ENCODE measurements around the gene DTHD1. TPM values are rescaled to one million over a fixed set of nuclear protein-coding genes. Genes with fewer than 3 reads are reported as not detected.

Gene DTHD1
- total RNA-seq, 2 donors from 2014 or later = 12.1 to 12.9 TPM

DNA sequence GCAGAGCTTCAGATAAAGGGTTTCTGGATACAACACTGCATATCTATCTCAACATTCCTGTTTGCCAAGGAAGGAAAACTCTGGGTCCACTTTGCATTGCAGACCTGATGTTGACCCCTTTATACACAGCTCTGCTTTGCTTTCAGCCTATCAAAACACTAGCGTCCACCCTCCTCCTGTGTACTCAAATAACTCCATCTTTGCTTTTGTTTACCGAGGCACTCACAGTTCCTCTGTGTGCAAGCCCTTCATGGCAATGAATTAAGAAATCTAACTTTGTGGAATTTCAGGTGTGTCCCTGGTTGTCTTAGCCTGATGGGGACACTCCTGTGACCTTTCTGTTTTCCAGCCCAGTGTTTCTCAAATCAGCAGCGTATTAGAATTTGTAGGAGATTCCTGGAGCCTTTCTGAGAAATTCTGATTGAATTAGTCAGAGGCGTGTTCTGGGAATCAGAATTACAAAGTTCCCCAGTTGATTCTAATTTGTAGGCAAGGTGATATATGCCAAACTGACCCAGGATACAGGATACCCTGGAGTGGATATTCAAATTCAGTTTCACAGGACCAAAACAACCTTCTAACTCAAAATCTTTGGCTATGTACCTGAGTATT is 68.6 kb downstream of the DTHD1 start:
- H3K27me3 Mint-ChIP-seq = no peaks in the 10 kb centered on the region
- H3K4me1 Mint-ChIP-seq (ENCODE audit: low read depth in 2 of 2) = peaks cover 37 to 39% of the 10 kb centered on the region in 2 donors

DNA sequence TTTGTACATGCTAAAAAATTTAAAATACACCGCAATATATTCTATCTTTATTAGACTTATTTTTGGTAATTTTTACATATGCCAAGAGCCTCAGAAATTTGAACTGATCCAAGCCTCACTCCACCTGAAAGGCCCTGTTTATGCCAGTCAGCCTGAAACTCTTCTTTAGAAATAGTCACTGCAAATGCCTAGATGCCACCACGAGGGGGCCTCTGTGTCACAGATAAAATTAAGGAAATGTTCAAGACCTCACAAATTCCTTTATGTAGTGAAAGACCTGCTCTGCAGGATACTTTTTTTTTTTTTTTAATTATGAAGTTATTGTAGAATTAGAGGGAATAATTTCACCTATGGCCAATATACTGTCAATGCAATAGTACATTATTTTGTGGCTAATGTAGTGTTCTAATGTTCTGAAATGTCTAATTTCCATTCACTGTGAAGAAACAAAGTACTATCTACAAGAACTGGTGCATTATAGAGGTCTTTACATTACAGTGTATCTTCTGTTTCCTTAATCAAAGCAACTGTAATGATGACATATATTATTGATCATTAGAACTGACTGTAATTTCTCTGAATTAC is 69.8 kb downstream of the DTHD1 start:
- Mint-ChIP-seq H3K4me3 (no peak overlapping the region), H3K27me3 (no peaks in the 10 kb centered on the region), H3K27ac (peak overlapping the region; percentile 80 to 90), H3K36me3 (peaks cover 3% of the 10 kb centered on the region), H3K9me3 (no peaks in the 10 kb centered on the region), H3K4me1 (ENCODE audit: low read depth in 2 of 2) (peaks cover 33 to 34% of the 10 kb centered on the region in 2 donors)
- peak; percentile 85 for DNase-seq (ENCODE audit: low spot score)
- ATAC-seq = peak; percentile 62 to 72

More for the DNA sequence above, 68.6 kb downstream of the DTHD1 start:
- no peaks in the 10 kb centered on the region for H3K9me3 Mint-ChIP-seq
- H3K27ac Mint-ChIP-seq = peak overlapping the region; percentile 80 to 90
- ATAC-seq (no peak), DNase-seq (ENCODE audit: low spot score) (no peak)
- H3K4me3 Mint-ChIP-seq = peak overlapping the region; percentile 26
- peaks cover 7% of the 10 kb centered on the region for H3K36me3 Mint-ChIP-seq

DNA sequence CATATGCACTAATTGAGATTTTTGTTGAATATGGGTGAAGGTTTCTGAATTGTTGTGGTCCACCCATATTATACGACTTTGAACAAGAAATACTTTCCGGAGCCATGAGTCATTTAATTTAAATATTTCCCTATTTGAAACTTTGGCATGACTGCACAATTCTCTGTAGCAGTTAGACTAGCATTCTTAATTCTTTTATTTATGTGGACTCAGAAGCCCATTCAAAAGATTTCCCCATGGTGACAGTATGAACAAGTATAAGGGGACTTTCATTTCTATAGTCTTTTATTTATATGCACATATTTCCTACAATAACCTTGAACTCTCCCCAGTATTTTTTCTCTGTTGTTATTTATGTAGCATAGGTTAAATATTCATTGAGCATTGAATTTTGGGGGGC is 72.6 kb downstream of the DTHD1 start:
- ATAC-seq = no peak
- no peaks in the 10 kb centered on the region for H3K27me3 Mint-ChIP-seq
- peaks cover 22% of the 10 kb centered on the region in 2 donors for H3K4me1 Mint-ChIP-seq (ENCODE audit: low read depth in 2 of 2)
- H3K36me3 Mint-ChIP-seq = no peaks in the 10 kb centered on the region
- no peak overlapping the region for H3K27ac Mint-ChIP-seq
- no peak for DNase-seq (ENCODE audit: low spot score)
- H3K9me3 Mint-ChIP-seq = no peaks in the 10 kb centered on the region
- H3K4me3 Mint-ChIP-seq = no peak overlapping the region

DNA sequence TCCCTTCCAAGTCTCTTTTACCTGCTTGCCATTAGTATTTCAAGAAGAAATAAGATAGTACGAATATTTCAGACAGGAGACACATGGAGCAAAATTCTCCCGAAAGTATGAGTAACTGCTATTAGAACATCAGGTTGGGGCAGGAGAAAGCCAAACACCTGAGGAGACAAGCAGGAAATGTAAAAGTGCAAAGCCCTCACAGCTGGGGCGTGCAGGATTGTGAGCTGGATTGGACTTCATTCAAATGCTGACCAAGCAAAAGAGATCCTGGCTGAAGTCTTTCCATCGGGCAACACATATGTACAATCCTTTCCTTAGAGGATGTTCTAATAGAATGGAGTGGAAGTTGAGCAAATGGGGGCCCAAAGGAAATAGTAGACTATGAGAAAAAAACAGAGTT is 76.8 kb downstream of the DTHD1 start:
- no peak for DNase-seq (ENCODE audit: low spot score)
- Mint-ChIP-seq H3K27me3 (peaks cover 0 to 4% of the 10 kb centered on the region in 2 donors), H3K27ac (no peak overlapping the region), H3K36me3 (no peaks in the 10 kb centered on the region), H3K9me3 (no peaks in the 10 kb centered on the region), H3K4me3 (no peak overlapping the region), H3K4me1 (ENCODE audit: low read depth in 2 of 2) (peaks cover 0 to 7% of the 10 kb centered on the region in 2 donors)
- no peak for ATAC-seq

DNA sequence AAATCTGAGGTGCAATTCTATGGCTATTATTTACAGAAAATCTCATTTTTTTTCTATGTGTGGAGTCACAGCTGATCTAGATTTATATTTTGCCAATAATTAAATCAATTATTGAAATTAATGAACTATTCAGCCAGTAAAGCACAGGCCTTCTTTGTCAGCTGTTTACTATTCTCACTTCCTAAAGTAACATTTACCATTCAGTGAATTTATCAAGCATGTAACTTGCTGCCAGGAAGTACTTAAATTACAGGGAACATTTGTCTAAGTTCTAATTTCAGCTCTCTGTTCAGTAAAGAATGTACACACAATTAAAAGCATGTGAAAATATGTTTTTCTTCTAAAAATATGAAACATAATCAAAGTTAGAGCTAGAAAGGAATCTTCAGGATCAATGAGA is 79.3 kb downstream of the DTHD1 start:
- H3K36me3 Mint-ChIP-seq = no peaks in the 10 kb centered on the region
- no peaks in the 10 kb centered on the region for H3K9me3 Mint-ChIP-seq
- ATAC-seq (no peak), DNase-seq (ENCODE audit: low spot score) (no peak)
- H3K27me3 Mint-ChIP-seq = peaks cover 0 to 4% of the 10 kb centered on the region in 2 donors
- no peak overlapping the region for H3K27ac Mint-ChIP-seq
- peaks cover 0 to 4% of the 10 kb centered on the region in 2 donors for H3K4me1 Mint-ChIP-seq (ENCODE audit: low read depth in 2 of 2)
- H3K4me3 Mint-ChIP-seq = no peak overlapping the region

DNA sequence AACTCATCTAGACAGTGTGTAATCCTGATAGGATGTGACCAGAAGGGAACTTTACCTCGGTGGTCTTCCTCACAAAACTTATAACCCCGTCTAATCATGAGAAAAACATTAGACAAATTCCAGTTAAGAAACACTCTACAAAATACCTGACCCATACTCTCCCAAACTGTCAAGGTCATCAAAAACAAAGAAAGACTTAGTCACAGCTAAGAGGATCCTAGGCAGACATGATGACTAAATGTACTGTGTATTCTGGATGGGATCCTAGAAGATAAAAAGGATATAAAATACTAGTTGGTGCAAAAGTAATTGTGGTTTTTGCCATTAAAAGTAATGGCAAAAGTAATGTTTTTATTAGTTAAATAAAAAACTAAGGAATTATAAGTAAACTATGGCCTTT is 81.6 kb downstream of the DTHD1 start:
- H3K27me3 Mint-ChIP-seq = peaks cover 0 to 4% of the 10 kb centered on the region in 2 donors
- H3K27ac Mint-ChIP-seq = no peak overlapping the region
- no peaks in the 10 kb centered on the region for H3K9me3 Mint-ChIP-seq
- DNase-seq (ENCODE audit: low spot score) (no peak), ATAC-seq (no peak)
- H3K36me3 Mint-ChIP-seq = no peaks in the 10 kb centered on the region
- H3K4me3 Mint-ChIP-seq = no peak overlapping the region
- peaks cover 0 to 4% of the 10 kb centered on the region in 2 donors for H3K4me1 Mint-ChIP-seq (ENCODE audit: low read depth in 2 of 2)

DNA sequence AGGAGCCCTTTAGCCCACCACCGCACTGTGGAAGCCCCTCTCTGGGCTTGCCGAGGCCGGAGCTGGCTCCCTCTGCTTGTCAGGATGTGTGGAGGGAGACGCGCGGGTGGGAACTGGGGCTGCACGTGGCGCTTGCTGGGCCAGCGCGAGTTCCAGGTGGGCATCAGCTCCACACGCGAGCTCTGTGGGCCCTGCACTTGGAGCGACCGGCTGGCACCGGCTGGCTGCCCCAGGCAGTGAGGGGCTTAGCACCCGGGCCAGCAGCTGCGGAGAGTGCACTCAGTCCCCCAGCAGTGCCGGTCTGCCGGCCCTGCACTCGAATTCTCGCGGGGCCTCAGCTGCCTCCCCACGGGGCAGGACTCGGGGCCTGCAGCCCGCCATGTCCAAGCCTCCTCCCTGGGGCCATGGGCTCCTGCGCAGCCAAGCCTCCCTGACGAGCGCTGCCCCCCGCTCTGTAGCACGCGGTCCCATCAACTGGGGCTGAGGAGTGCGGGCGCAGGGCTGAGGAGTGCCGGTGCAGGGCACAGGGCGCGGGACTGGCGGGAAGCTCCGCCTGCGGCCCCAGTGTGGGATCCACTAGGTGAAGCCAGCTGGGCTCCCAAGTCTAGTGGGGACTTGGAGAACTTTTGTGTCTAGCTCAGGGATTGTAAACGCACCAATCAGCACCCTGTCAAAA is 93.6 kb downstream of the DTHD1 start:
- ATAC-seq (no peak), DNase-seq (ENCODE audit: low spot score) (no peak)
- H3K36me3 Mint-ChIP-seq = peaks cover 24% of the 10 kb centered on the region
- H3K27me3 Mint-ChIP-seq = peaks cover 7 to 14% of the 10 kb centered on the region in 2 donors
- peaks cover 12% of the 10 kb centered on the region for H3K9me3 Mint-ChIP-seq
- no peak overlapping the region for H3K4me3 Mint-ChIP-seq
- no peaks in the 10 kb centered on the region for H3K4me1 Mint-ChIP-seq (ENCODE audit: low read depth in 2 of 2)
- H3K27ac Mint-ChIP-seq = no peak overlapping the region

DNA sequence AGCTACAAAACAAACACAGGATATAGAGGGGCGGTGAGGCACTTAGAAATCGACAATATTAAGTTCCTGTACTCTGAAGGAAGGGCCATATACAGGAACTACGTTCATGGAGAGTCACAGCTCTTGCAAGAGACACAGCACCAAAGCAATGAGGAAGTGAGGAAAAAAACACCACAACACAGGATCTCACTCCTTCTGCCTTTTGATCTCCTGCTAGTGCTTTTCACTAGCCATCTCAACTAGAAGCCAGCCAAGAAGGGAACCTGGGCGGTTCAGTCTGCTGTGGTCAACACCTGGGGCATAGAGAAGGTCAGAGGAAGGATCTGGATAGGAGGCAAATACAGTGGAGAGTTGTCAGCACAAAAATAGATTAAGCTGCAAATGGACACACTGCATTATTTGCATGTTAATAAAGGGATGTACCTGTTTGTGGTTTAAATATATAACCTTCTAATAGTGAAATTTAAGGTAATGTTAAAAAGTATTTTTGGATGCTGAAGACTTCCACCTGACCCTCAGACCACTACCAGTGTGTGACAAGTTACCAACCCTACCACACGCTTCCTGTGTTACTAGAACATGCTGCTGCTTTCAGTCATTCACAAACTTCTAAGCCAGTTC is 104.6 kb downstream of the DTHD1 start:
- Mint-ChIP-seq H3K4me1 (ENCODE audit: low read depth in 2 of 2) (peaks cover 31% of the 10 kb centered on the region in 2 donors), H3K9me3 (no peaks in the 10 kb centered on the region), H3K27me3 (peaks cover 32% of the 10 kb centered on the region in 2 donors), H3K36me3 (peaks cover under 1% of the 10 kb centered on the region), H3K27ac (peak overlapping the region; percentile 75 to 87), H3K4me3 (peak overlapping the region; percentile 76)
- ATAC-seq (peak; percentile 92 to 95), DNase-seq (ENCODE audit: low spot score) (peak; percentile 80)

DNA sequence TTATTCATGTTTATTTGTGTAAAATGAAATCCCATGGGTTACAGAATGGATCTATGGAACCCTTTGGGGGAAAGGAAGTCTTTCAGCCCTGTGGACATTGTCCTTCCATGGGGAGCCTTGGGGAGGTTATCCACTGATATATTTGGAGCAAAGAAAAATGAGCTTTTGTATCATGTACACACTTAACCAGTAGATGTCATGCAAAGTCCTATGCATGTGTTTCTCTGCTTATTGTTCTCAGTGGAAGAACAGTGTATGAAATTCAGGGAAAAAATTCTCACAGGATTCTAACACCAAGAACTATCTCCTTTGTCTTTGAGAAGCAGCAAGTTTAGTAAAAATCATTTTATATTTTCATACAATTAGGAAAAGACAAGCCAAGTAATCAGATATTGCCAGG is 105.3 kb downstream of the DTHD1 start:
- H3K9me3 Mint-ChIP-seq = no peaks in the 10 kb centered on the region
- H3K27ac Mint-ChIP-seq = peak overlapping the region; percentile 75 to 87
- H3K4me1 Mint-ChIP-seq (ENCODE audit: low read depth in 2 of 2) = peaks cover 31% of the 10 kb centered on the region in 2 donors
- peaks cover 32 to 34% of the 10 kb centered on the region in 2 donors for H3K27me3 Mint-ChIP-seq
- ATAC-seq (peak in 1 of 2 donors; percentile 24), DNase-seq (ENCODE audit: low spot score) (no peak)
- peak overlapping the region; percentile 76 for H3K4me3 Mint-ChIP-seq
- no peaks in the 10 kb centered on the region for H3K36me3 Mint-ChIP-seq

DNA sequence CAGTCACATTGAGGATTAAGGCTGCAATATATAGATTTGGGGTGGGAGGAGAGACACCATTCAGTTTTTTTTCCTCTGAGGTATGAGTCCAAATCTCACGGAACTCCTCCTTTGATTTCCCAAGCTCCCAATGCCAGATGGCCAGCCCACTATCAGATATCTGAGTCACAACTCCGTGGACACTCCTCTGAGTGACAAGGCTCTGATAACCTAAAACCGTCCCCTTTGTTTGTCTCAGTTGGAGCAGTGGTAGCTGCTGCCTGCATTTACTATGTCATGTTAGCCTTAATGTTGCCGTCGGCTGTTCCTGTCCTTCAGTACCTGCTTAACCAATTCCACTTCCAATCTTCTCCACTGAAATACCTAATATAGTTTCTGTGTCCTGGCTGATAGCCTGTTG is 107.3 kb downstream of the DTHD1 start:
- Mint-ChIP-seq H3K27ac (peak overlapping the region in 1 of 2 donors; percentile 2), H3K27me3 (peaks cover 32 to 40% of the 10 kb centered on the region in 2 donors), H3K9me3 (no peaks in the 10 kb centered on the region), H3K4me3 (no peak overlapping the region), H3K4me1 (ENCODE audit: low read depth in 2 of 2) (peaks cover 31% of the 10 kb centered on the region in 2 donors), H3K36me3 (no peaks in the 10 kb centered on the region)
- ATAC-seq (no peak), DNase-seq (ENCODE audit: low spot score) (no peak)

DNA sequence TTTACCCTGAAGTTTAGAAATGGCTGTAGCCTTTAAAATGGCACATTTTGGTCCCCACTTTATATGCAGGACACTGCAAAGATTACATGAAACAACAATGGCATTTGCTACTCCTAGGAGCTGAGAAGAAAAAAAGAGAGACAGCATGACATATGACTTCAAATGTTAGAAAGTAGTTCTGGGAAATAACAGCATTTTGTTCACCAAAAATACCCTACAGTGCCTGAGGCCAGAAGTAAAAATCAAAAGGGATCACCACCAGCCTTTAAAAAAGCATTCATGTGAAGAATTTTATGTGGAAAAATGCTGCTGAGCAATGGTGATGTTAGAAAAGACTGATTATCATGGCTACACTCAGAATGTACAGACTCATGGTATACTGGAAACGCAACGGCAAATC is 110.0 kb downstream of the DTHD1 start:
- no peak for ATAC-seq
- peaks cover 20 to 40% of the 10 kb centered on the region in 2 donors for H3K27me3 Mint-ChIP-seq
- H3K4me1 Mint-ChIP-seq (ENCODE audit: low read depth in 2 of 2) = peaks cover 24 to 29% of the 10 kb centered on the region in 2 donors
- H3K4me3 Mint-ChIP-seq = no peak overlapping the region
- H3K27ac Mint-ChIP-seq = no peak overlapping the region
- DNase-seq (ENCODE audit: low spot score) = no peak
- H3K9me3 Mint-ChIP-seq = no peaks in the 10 kb centered on the region
- no peaks in the 10 kb centered on the region for H3K36me3 Mint-ChIP-seq

DNA sequence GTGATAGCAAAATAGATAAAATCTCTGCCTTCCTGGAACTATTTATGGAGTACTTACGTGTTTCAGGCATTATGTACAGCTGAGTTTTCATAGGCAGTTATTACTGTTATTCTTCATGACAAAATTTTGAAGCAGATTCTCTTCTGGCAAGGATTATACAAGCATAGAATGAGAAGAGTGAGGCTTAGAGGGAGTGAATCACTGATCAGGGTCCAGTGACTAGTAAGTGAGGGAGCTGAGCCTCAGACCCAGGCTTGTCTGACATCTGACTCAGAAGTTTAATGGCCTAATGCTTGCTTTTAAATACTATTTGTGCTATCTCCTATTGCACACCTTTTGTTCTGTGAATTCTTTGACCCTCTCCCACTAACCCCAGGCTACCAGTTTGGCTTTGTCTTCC is 110.6 kb downstream of the DTHD1 start:
- H3K4me1 Mint-ChIP-seq (ENCODE audit: low read depth in 2 of 2) = peaks cover 19 to 25% of the 10 kb centered on the region in 2 donors
- ATAC-seq (no peak), DNase-seq (ENCODE audit: low spot score) (no peak)
- H3K27me3 Mint-ChIP-seq = peaks cover 20 to 42% of the 10 kb centered on the region in 2 donors
- no peak overlapping the region for H3K27ac Mint-ChIP-seq
- H3K36me3 Mint-ChIP-seq = no peaks in the 10 kb centered on the region
- H3K9me3 Mint-ChIP-seq = no peaks in the 10 kb centered on the region
- no peak overlapping the region for H3K4me3 Mint-ChIP-seq

DNA sequence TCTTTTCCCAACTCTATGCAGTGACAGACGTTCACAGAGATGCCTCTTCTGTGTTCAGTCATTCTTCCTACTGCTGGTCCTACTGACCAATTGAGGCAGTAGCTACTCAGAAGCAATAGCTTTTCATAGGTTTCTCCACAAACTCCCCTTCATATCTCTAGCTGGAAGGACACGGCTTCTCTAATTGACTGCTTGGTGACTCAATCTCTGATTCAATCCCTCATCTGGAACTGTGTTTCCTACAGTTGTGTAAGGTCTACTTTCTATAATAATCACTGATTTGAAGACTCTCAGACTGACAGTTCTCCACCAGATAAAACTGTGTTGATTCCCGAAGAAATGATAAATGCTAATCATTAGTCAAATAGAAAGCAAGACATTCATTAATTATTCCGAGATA is 111.5 kb downstream of the DTHD1 start:
- Mint-ChIP-seq H3K36me3 (no peaks in the 10 kb centered on the region), H3K9me3 (no peaks in the 10 kb centered on the region), H3K27me3 (peaks cover 20 to 39% of the 10 kb centered on the region in 2 donors), H3K4me3 (no peak overlapping the region), H3K27ac (no peak overlapping the region), H3K4me1 (ENCODE audit: low read depth in 2 of 2) (peaks cover 19 to 21% of the 10 kb centered on the region in 2 donors)
- ATAC-seq (no peak), DNase-seq (ENCODE audit: low spot score) (no peak)
